Aorta (tissue), 5 donors: ENCODE data around the gene PRDX5. TPM values are rescaled to one million over a fixed set of nuclear protein-coding genes. Genes with fewer than 3 reads are reported as not detected.
A peak's percentile ranks its signal among the peaks of the same experiment; 100 is the strongest.

Experiments
- ATAC-seq: fragments of 200-7000 bp; cut with Tn5 transposase; one replicate; pipeline ENCODE4 v1.9.1; 2022; ENCODE audit warnings: moderate library complexity; ENCODE audit not compliant: low FRiP score
- DNase-seq, 2 donors: peaks; one replicate each; pipeline ENCODE4 v3.0.0-alpha.2; 2020
- H3K27ac ChIP-seq, 2 donors: one replicate each; pipeline ENCODE4 v1.5.1; 2013; ENCODE audit warnings: low read length in 2 of 2, mild to moderate bottlenecking in 2 of 2, moderate library complexity in 2 of 2, control low read depth in 1 of 2, inconsistent platforms in 1 of 2, low read depth in 1 of 2
- H3K27me3 ChIP-seq, 2 donors: one replicate each; pipeline ENCODE4 v1.6.1; 2013; ENCODE audit warnings: control low read depth in 1 of 2, low read length in 1 of 2, mild to moderate bottlenecking in 1 of 2, moderate library complexity in 1 of 2; ENCODE audit not compliant: insufficient read depth in 2 of 2, control insufficient read depth in 1 of 2
- H3K36me3 ChIP-seq, 2 donors: one replicate each; pipeline ENCODE4 v1.6.1; 2013; ENCODE audit warnings: control low read depth in 1 of 2, low read length in 1 of 2, mild to moderate bottlenecking in 1 of 2; ENCODE audit not compliant: insufficient read depth in 2 of 2, control insufficient read depth in 1 of 2
- H3K4me1 ChIP-seq, 2 donors: one replicate each; pipeline ENCODE4 v1.6.1; 2013; ENCODE audit warnings: low read length in 2 of 2, control low read depth in 1 of 2, mild to moderate bottlenecking in 1 of 2, moderate library complexity in 1 of 2; ENCODE audit not compliant: insufficient read depth in 2 of 2, control insufficient read depth in 1 of 2
- H3K4me3 ChIP-seq, 2 donors: one replicate each; pipeline ENCODE4 v1.5.1; 2013; ENCODE audit warnings: low read length in 2 of 2, control low read depth in 1 of 2, mild to moderate bottlenecking in 1 of 2
- H3K9me3 ChIP-seq: one replicate; pipeline ENCODE4 v1.6.1; 2013; ENCODE audit warnings: mild to moderate bottlenecking, low read length; ENCODE audit not compliant: control insufficient read depth
- WGBS, 2 donors: extraction: QIAGEN DNeasy Blood & Tissue Kit; methylation state at CpG; one replicate each; pipeline ENCODE4 v1.1.7; 2013; 5-methylcytosine and 5-hydroxymethylcytosine counted together
- intact Hi-C, 2 donors: fragments of 100-400 bp; cut with DNase I; formaldehyde crosslinking; loops; one replicate each; pipeline versions ENCODE4 v1.14.2 to v1.15.0; 2022
- polyA plus RNA-seq, 2 donors: library from polyadenylated mRNA; stranded (reverse); fragments of 200-250 nt; gene quantifications; one replicate each; pipeline ENCODE4 v1.2.3, GENCODE V29; 2013
- total RNA-seq, 2 donors: library from RNA; stranded (reverse); fragmentation: NEBNext Ultra II Directional; extraction: Animal tissue kit (Norgen Biotek cat#: 25700); gene quantifications; one replicate each; pipeline ENCODE4 v1.2.1, GENCODE V29; 2021
- donor health status: healthy with polysubstance abuse.
- donor health status: Bipolar disorder and iron deficiency.
- donor health status: DM: no; HTN: no; CAD: no.
- donor health status: DM: no; HTN: no; CAD: no.
- donor health status: DM: yes; HTN: yes; CAD: no.

PRDX5 gene
- total and polyA plus RNA-seq, 4 donors = 69.9 to 316 (median 142) TPM

DNA sequence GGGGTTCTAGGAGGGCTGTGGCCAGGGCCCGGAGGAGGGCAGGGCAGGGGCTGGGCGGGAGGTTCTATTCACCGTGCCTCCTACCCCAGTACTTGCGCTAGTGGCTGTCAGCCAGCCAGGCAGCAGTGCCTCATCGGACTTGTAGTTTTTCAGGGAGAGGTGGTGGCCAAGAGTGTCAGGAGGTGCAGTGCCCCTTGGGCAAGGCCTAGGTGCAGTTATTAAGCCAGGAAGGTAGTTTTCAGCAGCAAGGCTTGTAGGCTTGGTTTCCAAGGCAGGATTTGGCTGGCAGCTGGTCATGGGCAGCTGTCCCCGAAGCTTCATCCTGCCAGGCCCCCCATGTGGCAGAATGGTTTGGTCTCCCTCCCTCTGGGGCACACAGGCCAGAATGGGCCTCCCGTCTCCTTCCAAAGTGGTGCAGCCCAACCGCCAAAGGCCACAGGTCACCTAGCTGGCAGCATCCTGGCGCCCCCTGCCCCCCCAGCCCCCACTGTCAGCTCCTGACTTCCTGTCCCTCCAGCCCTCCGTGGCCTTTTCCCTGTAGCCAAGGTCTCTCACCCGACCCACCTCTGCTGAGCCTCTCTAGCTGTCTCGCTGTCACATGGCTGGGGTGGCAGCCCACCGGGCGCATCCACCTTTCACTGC is 30.6 kb downstream of the PRDX5 start:
- DNase-seq = peak in 1 of 2 donors; percentile 72
- WGBS, 2 donors = 67 to 70% methylated on average over 13 to 14 of the region's 14 CpGs

DNA sequence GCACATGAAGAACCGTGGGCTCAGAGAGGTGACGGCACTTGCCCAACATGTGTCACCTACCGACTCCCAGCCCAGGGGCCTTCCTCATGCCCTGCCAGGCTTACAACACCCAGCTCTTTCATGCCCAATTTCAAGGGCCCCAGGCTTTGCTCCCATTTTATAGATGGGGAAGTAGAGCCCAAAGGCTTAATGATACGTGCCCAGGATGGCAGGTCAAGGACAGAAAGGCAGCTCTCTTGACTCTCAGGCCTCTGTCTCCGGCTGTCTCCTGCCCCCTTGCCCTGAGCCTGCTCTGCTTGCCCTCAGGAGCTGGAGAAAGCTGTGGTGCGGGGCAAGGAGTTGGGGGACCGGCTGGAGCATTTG is 31.1 kb downstream of the PRDX5 start:
- WGBS, 2 donors = 92 to 93% methylated on average over 7 of the region's 7 CpGs
- H3K27me3 ChIP-seq = no peaks in the 10 kb centered on the region
- no peaks in the 10 kb centered on the region for H3K9me3 ChIP-seq
- no peak for DNase-seq
- ATAC-seq = no peak
- intact Hi-C loops = no loop called here
- H3K4me3 ChIP-seq = no peak overlapping the region
- no peaks in the 10 kb centered on the region for H3K36me3 ChIP-seq
- no peaks in the 10 kb centered on the region for H3K4me1 ChIP-seq
- H3K27ac ChIP-seq = no peak overlapping the region

More for the DNA sequence above, 30.6 kb downstream of the PRDX5 start:
- no peak for ATAC-seq
- no peak overlapping the region for H3K27ac ChIP-seq
- H3K4me3 ChIP-seq = no peak overlapping the region
- no peaks in the 10 kb centered on the region for H3K27me3 ChIP-seq
- no peaks in the 10 kb centered on the region for H3K4me1 ChIP-seq
- intact Hi-C loops = no loop called here
- H3K9me3 ChIP-seq = no peaks in the 10 kb centered on the region
- H3K36me3 ChIP-seq = no peaks in the 10 kb centered on the region

DNA sequence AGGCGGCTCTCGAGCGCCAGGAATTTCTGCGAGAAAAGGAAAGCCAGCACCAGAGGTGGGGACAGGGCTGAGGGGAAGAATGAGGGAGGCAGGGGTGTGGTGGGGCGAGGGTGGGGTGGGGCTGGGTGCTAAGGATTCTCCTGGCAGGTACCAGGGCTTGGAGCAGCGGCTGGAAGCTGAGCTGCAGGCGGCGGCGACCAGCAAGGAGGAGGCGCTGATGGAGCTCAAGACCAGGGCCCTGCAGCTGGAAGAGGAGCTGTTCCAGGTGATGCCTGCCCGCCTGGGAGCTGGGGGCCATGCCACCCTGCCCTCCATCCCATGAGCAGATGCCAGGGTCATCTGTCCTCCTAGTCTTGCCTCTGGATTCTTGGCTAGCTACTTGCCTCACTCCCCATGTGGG is 31.5 kb downstream of the PRDX5 start:
- intact Hi-C loops = no loop called here

DNA sequence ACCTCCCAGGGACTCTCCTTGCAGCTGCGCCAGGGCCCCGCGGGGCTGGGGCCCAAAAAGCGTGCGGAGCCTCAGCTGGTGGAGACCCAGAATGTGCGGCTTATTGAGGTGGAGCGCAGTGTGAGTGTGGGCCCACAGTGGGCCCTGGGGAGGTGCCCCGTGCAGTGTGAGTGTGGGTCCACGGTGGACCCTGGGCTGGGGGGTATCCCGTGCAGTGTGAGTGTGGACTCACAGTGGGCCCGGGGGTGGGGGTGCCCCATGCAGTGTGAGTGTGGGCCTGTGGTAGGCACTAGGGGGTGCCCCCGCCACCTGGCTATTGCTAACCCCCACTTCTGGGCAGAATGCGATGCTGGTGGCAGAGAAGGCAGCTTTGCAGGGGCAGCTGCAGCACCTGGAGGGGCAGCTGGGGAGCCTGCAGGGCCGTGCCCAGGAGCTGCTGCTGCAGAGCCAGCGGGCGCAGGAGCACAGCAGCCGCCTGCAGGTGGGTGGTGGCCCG is 33.3 kb downstream of the PRDX5 start:
- H3K27ac ChIP-seq = no peak overlapping the region
- ATAC-seq = no peak
- no peak overlapping the region for H3K4me3 ChIP-seq
- H3K27me3 ChIP-seq = no peaks in the 10 kb centered on the region
- no peaks in the 10 kb centered on the region for H3K4me1 ChIP-seq
- DNase-seq = peak in 1 of 2 donors; percentile 70
- H3K36me3 ChIP-seq = no peaks in the 10 kb centered on the region
- intact Hi-C loops = no loop called here
- no peaks in the 10 kb centered on the region for H3K9me3 ChIP-seq
- 93 to 96% methylated on average over 18 of the region's 18 CpGs for WGBS, 2 donors

More for the DNA sequence above, 31.5 kb downstream of the PRDX5 start:
- H3K27ac ChIP-seq = no peak overlapping the region
- WGBS, 2 donors = 89 to 94% methylated on average over 6 to 11 of the region's 11 CpGs
- no peaks in the 10 kb centered on the region for H3K4me1 ChIP-seq
- ATAC-seq (no peak), DNase-seq (no peak)
- no peaks in the 10 kb centered on the region for H3K27me3 ChIP-seq
- no peaks in the 10 kb centered on the region for H3K36me3 ChIP-seq
- H3K9me3 ChIP-seq = no peaks in the 10 kb centered on the region
- H3K4me3 ChIP-seq = no peak overlapping the region

DNA sequence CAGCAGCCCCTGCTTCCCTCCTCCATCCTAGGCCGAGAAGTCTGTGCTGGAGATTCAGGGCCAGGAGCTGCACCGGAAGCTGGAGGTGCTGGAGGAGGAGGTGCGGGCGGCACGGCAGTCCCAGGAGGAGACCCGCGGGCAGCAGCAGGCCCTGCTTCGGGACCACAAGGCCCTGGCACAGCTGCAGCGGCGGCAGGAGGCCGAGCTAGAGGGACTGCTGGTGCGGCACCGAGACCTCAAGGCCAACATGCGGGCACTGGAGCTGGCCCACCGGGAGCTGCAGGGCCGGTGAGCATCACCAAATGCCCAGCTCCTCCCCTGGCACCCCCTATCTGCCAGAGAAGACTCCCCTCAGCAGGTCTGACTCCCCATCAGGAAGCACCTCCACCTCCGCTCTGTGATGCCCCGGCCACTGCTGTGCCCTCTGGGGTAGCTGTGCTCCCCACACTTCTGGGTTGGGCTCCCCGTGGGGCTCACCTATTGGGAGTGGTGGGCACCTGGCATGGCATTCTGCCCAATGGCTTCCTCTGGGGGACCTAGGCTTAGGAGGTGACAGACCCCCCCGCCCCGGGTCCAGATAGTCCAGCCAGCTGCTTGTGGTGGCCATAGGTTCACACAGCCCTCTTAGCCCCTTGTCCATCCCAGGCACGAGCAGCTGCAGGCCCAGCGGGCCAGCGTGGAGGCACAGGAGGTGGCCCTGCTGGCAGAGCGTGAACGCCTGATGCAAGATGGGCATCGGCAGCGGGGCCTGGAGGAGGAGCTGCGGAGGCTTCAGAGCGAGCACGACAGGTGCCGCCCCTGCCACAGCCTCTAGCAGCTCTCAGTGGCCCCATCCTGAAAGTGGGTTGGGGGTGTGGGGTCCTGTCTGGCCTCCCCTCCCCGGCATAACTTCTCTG is 34.4 kb downstream of the PRDX5 start:
- no peaks in the 10 kb centered on the region for H3K36me3 ChIP-seq
- WGBS, 2 donors = 92 to 93% methylated on average over 31 to 33 of the region's 33 CpGs
- DNase-seq (peak in 1 of 2 donors; percentile 70), ATAC-seq (no peak)
- no peaks in the 10 kb centered on the region for H3K27me3 ChIP-seq
- intact Hi-C loops = no loop called here
- no peaks in the 10 kb centered on the region for H3K4me1 ChIP-seq
- no peak overlapping the region for H3K27ac ChIP-seq
- no peaks in the 10 kb centered on the region for H3K9me3 ChIP-seq
- H3K4me3 ChIP-seq = no peak overlapping the region

DNA sequence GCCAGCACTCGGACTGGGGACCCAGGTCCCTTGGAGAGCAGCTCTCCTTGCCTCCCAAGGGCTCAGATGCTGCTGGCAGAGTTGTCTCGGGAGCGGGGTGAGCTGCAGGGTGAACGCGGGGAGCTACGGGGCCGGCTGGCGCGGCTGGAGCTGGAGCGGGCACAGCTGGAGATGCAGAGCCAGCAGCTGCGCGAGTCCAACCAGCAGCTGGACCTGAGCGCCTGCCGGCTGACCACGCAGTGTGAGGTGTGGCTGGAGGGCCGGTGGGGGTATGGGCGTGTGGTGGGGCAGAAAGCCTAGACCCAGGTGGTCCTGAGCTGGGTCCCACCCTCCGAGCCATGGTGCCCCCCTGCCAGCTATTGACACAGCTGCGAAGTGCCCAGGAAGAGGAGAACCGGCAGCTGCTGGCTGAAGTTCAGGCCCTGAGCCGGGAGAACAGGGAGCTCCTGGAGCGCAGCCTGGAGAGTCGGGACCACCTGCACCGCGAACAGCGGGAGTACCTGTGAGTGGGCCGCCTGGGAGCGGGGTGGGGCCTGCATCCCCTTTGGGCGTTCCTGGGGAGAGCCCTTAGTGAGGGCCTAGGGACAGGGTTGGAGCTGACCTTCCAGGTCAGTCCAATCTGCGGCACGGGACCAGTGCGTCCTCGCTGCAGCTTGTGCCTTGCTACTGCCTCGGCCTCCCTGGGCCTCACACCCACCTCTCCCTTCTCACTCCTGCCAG is 35.2 kb downstream of the PRDX5 start:
- H3K9me3 ChIP-seq = no peaks in the 10 kb centered on the region
- H3K27ac ChIP-seq = no peak overlapping the region
- H3K27me3 ChIP-seq = no peaks in the 10 kb centered on the region
- H3K36me3 ChIP-seq = no peaks in the 10 kb centered on the region
- no peaks in the 10 kb centered on the region for H3K4me1 ChIP-seq
- DNase-seq = no peak
- intact Hi-C loops = no loop called here
- no peak overlapping the region for H3K4me3 ChIP-seq
- no peak for ATAC-seq
- WGBS, 2 donors = 86 to 90% methylated on average over 34 of the region's 34 CpGs

DNA sequence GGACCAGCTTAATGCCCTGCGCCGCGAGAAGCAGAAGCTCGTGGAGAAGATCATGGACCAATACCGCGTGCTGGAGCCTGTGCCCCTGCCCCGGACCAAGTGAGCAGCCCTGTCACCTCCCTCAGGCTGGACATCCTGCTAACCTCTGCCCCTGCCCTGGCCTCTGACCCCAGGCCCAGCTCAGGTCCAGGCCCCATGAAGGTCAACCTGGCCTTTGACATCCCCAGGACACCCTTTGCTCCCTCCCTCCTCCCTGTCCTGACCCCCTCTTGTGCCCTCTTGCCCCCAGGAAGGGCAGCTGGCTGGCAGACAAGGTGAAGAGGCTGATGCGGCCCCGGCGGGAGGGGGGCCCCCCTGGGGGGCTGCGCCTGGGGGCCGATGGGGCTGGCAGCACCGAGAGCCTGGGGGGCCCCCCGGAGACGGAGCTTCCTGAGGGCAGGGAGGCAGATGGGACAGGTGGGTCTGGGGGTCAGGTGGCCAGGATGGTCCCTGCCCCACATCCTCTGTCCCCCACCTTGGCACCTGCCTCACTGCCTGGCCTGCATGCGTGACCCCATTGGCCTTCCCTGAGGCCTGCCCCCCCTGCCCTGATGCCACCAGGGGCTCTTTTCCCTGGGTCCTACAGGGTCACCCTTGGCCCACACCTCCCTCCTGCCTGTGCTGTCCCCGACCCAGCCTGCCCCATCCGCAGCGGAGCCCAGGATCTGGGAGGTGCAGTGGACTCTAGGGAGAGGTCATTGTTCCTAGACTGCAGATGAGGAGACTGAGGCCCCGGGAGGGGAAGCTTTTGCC is 36.0 kb downstream of the PRDX5 start:
- intact Hi-C loops = no loop called here
- Histone ChIP-seq H3K4me1 (no peaks in the 10 kb centered on the region), H3K27me3 (no peaks in the 10 kb centered on the region), H3K9me3 (no peaks in the 10 kb centered on the region), H3K27ac (no peak overlapping the region), H3K4me3 (no peak overlapping the region), H3K36me3 (no peaks in the 10 kb centered on the region)
- DNase-seq = no peak
- ATAC-seq = no peak
- 82 to 85% methylated on average over 18 to 20 of the region's 20 CpGs for WGBS, 2 donors
